GM19351 (cell line): ENCODE results near the gene TRIM75.
"Not testable (repeated sequence)": the region's sequence is repeated elsewhere in the genome, so short reads cannot be mapped to it uniquely, and the experiment has no call there.

Experiments used
- ATAC-seq: cut with Tn5 transposase; IDR thresholded peaks from one replicate; pipeline ENCODE4 v1.9.1; 2021; ENCODE audit warnings: mild to moderate bottlenecking, moderate library complexity; ENCODE audit not compliant: unreplicated experiment

TRIM75 gene

DNA sequence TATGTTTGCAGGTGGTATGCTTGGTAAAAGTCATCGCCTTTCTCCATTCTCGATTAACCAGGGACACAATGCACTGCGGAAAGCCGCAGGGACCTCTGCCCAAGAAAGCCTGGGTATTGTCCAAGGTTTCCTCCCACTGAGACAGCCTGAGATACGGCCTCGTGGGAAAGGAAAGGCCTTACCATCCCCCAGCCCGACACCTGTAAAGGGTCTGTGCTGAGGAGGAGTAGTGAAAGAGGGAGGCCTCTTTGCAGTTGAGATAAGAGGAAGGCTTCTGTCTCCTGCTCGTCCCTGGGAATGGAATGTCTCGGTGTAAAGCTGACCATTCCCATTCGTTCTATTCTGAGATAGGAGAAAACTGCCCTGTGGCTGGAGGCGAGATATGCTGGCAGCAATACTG, 19.7 kb downstream of the TRIM75 start:
- ATAC-seq: not testable (repeated sequence)

DNA sequence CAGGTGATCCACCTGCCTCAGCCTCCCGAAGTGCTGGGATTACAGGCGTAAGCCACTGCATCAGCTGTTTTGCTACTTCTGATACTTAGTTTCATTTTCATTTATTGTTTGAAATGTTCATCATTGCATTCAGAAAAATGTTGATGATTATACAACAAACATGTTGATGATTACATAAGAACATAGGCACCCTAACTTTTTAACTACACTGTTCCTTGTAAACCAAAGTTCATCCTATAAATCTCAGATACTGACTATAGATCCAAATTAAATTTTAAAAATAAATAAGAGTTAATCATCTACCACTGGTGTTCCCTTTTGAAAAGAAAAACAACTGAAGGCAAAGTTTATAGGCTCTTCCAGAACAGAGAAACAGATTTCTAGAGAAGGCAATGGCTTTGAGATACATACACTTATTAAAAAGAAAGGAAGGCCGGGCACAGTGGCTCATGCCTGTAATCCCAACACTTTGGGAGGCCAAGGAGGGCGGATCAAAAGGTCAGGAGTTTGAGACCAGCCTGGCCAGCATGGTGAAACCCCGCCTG, 23.4 kb downstream of the TRIM75 start:
- no peak for ATAC-seq

DNA sequence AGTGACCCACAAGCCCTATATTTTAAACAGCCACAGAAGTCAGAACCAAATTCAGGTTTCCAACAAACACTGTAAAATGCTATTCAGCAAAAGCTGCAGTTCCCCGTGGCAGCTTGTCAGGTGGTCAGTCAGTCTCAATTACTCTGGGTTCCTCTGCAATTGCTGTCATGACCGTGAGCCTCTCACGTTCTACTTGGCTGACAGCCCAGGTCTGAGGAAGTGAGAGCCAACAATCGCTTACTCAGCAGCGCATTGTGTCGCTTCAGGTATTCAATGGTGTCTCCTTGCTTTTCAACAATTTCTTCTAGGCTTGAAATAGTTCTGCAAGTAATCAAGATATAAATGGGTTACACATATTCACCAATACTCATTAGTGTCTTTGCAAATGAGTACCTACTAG, 25.8 kb downstream of the TRIM75 start:
- ATAC-seq: no peak

DNA sequence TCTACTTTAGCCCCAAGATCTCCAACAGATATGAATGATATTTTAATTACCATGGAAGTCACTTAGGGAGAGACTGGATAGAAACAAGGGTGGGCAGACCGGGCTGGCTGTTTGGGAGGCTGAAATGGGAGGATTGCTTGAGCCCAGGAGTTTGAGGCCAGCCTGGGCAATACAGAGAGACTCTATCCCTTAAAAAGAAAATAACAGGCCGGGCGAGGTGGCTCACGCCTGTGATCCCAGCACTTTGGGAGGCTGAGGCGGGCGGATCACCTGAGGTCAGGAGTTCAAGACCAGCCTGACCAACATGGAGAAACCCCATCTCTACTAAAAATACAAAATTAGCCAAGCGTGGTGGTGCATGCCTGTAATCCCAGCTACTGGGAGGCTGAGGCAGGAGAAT, 31.1 kb downstream of the TRIM75 start:
- not testable (repeated sequence) for ATAC-seq

DNA sequence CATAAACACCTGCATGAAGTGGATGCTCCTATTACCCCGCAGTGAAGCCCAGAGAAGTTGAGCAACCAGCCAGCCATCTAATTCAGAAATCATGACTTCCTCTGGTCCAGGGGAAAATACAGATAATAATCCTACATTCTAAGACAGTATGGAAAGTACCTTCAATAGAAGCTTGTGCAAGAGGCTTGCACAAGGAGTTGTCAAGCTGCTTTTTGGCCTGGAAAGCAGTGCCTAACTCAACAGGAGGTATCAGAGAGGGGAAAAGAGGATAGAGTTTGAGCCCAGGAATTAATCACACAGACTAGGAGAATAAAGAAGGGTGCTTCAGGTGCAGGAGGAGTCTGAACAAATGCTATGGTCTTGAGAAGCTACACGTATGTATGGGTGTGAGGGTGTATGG, 32.3 kb downstream of the TRIM75 start:
- ATAC-seq: no peak

DNA sequence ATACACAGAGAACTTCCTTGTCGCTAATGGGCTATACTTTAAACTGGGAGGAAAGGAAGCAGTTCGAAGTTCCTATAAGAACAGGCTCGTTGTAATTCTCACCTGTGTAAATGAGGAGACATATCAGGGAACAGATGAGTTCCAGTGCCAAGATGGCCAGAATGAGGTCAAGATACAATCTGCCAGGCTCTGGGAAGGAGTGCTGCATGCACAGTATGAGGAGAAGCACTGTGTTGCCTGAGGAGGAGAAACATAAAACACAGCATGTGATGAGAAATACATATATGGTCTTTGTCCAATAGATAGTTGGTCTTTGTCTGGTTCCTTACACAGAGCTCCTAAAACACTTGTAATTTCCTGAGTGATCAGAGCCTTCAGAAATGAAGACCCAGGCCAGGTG, 34.7 kb downstream of the TRIM75 start:
- ATAC-seq: no peak

DNA sequence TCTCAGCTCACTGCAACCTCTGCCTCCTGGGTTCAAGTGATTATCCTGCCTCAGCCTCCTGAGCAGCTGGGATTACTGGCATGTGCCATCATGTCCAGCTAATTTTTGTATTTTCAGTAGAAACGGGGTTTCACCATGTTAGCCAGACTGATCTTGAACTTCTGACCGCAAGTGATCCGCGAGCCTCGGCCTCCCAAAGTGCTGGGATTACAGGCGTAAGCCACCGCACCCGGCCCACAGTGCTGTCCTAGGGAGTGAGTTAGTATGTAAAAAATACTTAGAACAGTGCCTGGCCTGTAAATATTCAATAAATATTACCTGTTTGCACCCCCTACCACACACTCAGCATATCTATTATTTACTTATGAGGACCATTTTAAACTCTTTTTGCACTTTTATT, 38.5 kb downstream of the TRIM75 start:
- not testable (repeated sequence) for ATAC-seq

DNA sequence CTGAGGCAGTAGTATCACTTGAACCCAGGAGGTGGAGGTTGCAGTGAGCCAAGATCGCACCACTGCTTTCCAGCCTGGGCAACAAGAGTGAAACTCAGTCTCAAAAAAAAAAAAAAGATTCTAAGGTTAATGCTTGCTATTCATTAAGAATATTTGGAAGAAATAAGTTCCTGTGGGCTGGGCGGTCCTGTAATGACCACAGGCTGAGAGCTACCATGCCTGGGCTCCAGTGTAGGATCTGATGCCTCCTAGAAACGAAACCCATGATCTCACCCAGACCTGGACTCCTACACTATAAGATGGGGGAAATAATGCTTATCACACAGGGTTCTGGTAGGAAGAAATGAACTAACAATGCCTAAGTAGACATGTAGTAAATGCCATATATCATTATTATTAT, 41.2 kb downstream of the TRIM75 start:
- no peak for ATAC-seq

DNA sequence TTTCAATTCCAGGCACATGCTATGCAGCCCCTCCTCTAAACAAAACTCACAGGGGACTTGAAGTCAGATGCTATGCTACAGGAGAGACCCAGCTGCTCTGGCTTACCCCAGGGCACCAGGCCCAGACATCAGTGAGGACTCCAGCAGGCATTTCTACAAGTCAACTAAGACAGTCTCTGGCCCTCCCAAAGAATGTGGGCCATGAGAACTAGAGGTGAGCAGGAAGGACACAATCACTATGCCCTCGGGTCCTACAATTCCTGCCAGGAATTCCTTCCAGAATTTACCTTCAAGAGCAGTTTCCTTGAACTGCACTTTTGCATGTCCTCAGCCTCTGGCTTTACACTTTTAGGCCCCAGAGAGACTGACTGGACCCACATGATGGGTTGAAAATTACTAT, 41.6 kb downstream of the TRIM75 start:
- no peak for ATAC-seq

DNA sequence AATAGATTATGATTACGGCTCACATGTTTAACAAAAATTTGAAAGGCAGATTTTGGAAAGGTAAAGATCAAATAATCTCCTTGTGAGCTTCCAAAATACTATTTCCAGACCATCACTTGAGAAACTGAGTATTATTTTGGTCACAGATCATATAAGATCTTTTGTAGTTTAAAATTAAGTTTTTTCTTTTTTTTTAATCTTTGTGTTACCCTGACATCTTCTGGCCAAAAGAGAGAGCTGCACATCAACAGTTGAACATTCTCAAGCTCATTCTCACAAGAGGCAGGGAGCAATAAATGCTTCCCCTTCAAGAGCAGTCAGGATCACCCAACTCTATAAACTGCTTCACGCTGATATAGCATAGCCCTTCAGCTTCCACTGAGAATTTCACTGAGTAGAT, 43.1 kb downstream of the TRIM75 start:
- ATAC-seq: peak; percentile 48

DNA sequence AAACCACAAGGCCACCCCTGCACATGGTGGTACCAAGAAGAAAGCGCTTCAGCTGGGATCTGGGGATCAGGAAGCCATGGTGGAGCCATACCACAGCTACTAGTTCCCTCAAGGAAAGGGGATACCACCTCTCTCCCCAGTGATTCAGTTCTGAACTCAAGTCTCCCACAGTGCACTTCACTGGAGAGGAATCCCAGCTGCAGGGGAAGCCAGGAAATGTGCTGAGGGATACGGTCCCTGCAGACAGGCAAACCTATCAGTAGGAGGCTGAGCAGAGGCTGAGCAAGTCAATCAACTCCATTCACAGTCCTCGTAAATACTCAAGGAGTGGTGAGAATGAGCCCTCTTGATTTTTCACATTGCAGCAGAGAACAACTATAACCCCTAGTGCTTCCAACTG, 48.0 kb downstream of the TRIM75 start:
- no peak for ATAC-seq

DNA sequence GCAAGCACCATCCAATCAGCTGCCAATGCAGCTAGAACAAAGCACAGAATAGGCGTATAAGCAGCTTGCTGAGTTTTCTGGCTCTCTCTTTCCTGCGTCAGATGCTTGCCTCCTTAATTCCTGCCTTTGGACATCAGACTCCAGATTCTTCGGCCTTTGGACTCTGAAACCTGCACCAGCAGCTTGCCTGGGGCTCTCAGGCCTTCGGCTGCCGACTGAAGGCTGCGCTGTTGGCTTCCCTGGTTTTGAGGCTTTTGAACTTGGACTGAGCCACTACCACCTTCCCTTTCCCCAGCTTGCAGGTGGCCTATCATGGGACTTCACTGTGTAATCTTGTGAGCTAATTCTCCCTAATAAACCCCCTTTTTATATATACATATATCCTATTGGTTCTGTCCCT, 52.9 kb downstream of the TRIM75 start:
- no peak for ATAC-seq
